Stomach (tissue), 9 donors: ENCODE measurements around the gene CENPP. TPM values are rescaled to one million over a fixed set of nuclear protein-coding genes. Genes with fewer than 3 reads are reported as not detected.
A peak's percentile ranks its signal among the peaks of the same experiment; 100 is the strongest.

ENCODE experiments used
- DNase-seq, 2 donors: peaks; one replicate each; pipeline versions ENCODE4 v3.0.0 to v3.0.0-alpha.2; 2013 to 2019
- H3K27ac ChIP-seq, 5 donors: fragments of 200-600 bp in 4 of 5; sonication (generic) in 4 of 5; one replicate each; pipeline ENCODE4 v1.5.1; 2013 to 2019; ENCODE audit warnings: mild to moderate bottlenecking in 1 of 5, moderate library complexity in 1 of 5
- H3K27me3 ChIP-seq, 3 donors: fragments of 200-600 bp; sonication (generic); one replicate each; pipeline ENCODE4 v1.5.1; 2017 to 2019; ENCODE audit warnings: mixed run types in 1 of 3
- H3K36me3 ChIP-seq, 4 donors: fragments of 200-600 bp; sonication (generic); 1 replicate in 3 of 4; 2 replicates in 1 of 4; pipeline ENCODE4 v1.5.1; 2016 to 2019
- H3K4me1 ChIP-seq, 4 donors: fragments of 200-600 bp; sonication (generic); one replicate each; pipeline ENCODE4 v1.5.1; 2016 to 2019
- H3K4me3 ChIP-seq, 4 donors: fragments of 200-600 bp; sonication (generic) in 3 of 4; one replicate each; pipeline ENCODE4 v1.5.1; 2016 to 2019; ENCODE audit warnings: mild to moderate bottlenecking in 1 of 4
- H3K9me3 ChIP-seq, 4 donors: fragments of 200-600 bp; sonication (generic); one replicate each; pipeline ENCODE4 v1.5.1; 2016 to 2019
- EP300 ChIP-seq: sonication (generic); formaldehyde crosslinking; IDR thresholded peaks from one replicate; pipeline ENCODE4 v1.6.1; 2017; ENCODE audit warnings: antibody characterized with exemption
- POLR2A ChIP-seq, 4 donors: fragments of 450-650 bp; IDR thresholded peaks; one replicate each; pipeline ENCODE4 v1.6.1; 2016; ENCODE audit warnings: antibody characterized with exemption in 4 of 4, control low read depth in 2 of 4, mild to moderate bottlenecking in 1 of 4, moderate library complexity in 1 of 4
- POLR2AphosphoS5 ChIP-seq, 3 donors: sonication (generic); formaldehyde crosslinking; IDR thresholded peaks; one replicate each; pipeline ENCODE4 v1.6.1; 2016; ENCODE audit warnings: antibody characterized with exemption in 3 of 3
- WGBS, 5 donors: extraction: QIAGEN DNeasy Blood & Tissue Kit in 3 of 5; methylation state at CpG; one replicate each; pipeline versions ENCODE4 v1.1.5 to v1.1.7; 2013 to 2018; 5-methylcytosine and 5-hydroxymethylcytosine counted together
- intact Hi-C: fragments of 100-400 bp; cut with DNase I; formaldehyde crosslinking; loops from one replicate; pipeline ENCODE4 v1.15.1; 2023; ENCODE audit warnings: low total_unique reads
- polyA plus RNA-seq, 3 donors: library from polyadenylated mRNA; stranded (reverse); fragments of 200-250 nt; gene quantifications; one replicate each; pipeline ENCODE4 v1.2.3, GENCODE V29; 2013
- total RNA-seq, 5 donors: library from RNA; depleted of rRNA; stranded (reverse); fragments of >200 nt; gene quantifications; one replicate each; pipeline versions ENCODE4 v1.1.0 to v1.2.3, GENCODE V29; 2014 to 2016
- TF ChIP-seq, protein P1 (sequence below), 7 experiments: fragments of 450-650 bp in 4 of 7; fragments of 200-600 bp in 3 of 7; sonication (generic) in 3 of 7; IDR thresholded peaks; one replicate each; pipeline ENCODE4 v1.5.1; 2016 to 2019; ENCODE audit warnings: antibody characterized with exemption in 7 of 7, control low read depth in 2 of 7, mild to moderate bottlenecking in 1 of 7
- donor health status: healthy with polysubstance abuse.
- donor health status: Bipolar disorder and iron deficiency.
- donor health status: healthy.

The CENPP gene
- total and polyA plus RNA-seq, 8 donors = 1.3 to 37.9 (median 3.2) TPM

- Histone ChIP-seq H3K4me1 (peaks cover 0 to 32% (median 22%) of the 10 kb centered on the region in 4 donors), H3K9me3 (no peaks in the 10 kb centered on the region), H3K27me3 (no peaks in the 10 kb centered on the region), H3K36me3 (no peaks in the 10 kb centered on the region), H3K4me3 (no peak overlapping the region), H3K27ac (no peak overlapping the region)
- TF ChIP-seq POLR2A (IDR thresholded peaks at IDR 0.05) (no peak), POLR2AphosphoS5 (IDR thresholded peaks at IDR 0.05) (no peak), EP300 (no peak)
- TF ChIP-seq, protein P1, sequence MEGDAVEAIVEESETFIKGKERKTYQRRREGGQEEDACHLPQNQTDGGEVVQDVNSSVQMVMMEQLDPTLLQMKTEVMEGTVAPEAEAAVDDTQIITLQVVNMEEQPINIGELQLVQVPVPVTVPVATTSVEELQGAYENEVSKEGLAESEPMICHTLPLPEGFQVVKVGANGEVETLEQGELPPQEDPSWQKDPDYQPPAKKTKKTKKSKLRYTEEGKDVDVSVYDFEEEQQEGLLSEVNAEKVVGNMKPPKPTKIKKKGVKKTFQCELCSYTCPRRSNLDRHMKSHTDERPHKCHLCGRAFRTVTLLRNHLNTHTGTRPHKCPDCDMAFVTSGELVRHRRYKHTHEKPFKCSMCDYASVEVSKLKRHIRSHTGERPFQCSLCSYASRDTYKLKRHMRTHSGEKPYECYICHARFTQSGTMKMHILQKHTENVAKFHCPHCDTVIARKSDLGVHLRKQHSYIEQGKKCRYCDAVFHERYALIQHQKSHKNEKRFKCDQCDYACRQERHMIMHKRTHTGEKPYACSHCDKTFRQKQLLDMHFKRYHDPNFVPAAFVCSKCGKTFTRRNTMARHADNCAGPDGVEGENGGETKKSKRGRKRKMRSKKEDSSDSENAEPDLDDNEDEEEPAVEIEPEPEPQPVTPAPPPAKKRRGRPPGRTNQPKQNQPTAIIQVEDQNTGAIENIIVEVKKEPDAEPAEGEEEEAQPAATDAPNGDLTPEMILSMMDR (IDR thresholded peaks at IDR 0.05) = no peak
- intact Hi-C loops = no loop called here
- no peak for DNase-seq
- WGBS, 5 donors = 81 to 95% (median 88%) methylated on average over 1 of the region's 1 CpG
Observed at GRCh38 chr9:92476962-92477361, 151.2 kb downstream of the CENPP start.

- Histone ChIP-seq H3K4me1 (peaks cover 0 to 45% (median 26%) of the 10 kb centered on the region in 4 donors), H3K4me3 (no peak overlapping the region), H3K9me3 (no peaks in the 10 kb centered on the region), H3K27me3 (no peaks in the 10 kb centered on the region), H3K27ac (peak overlapping the region; percentile 1 to 82 (median 75)), H3K36me3 (no peaks in the 10 kb centered on the region)
- intact Hi-C loops = no loop called here
- TF ChIP-seq POLR2A (IDR thresholded peaks at IDR 0.05) (no peak), EP300 (no peak), POLR2AphosphoS5 (IDR thresholded peaks at IDR 0.05) (no peak)
- TF ChIP-seq, protein P1 (IDR thresholded peaks at IDR 0.05) = no peak
- 83 to 93% (median 86%) methylated on average over 7 of the region's 7 CpGs for WGBS, 5 donors
- no peak for DNase-seq
Observed at GRCh38 chr9:92478783-92479182, 153.0 kb downstream of the CENPP start.

GRCh38 chr9:92479346-92479745, 153.6 kb downstream of the CENPP start:
- peak overlapping the region in 4 of 5 donors; percentile 69 to 82 (median 78) for H3K27ac ChIP-seq
- H3K36me3 ChIP-seq = no peaks in the 10 kb centered on the region
- intact Hi-C loops = no loop called here
- H3K27me3 ChIP-seq = no peaks in the 10 kb centered on the region
- peaks cover 0 to 49% (median 28%) of the 10 kb centered on the region in 4 donors for H3K4me1 ChIP-seq
- no peak overlapping the region for H3K4me3 ChIP-seq
- H3K9me3 ChIP-seq = no peaks in the 10 kb centered on the region
- TF ChIP-seq POLR2AphosphoS5 (IDR thresholded peaks at IDR 0.05) (no peak), POLR2A (IDR thresholded peaks at IDR 0.05) (no peak), EP300 (no peak)
- TF ChIP-seq, protein P1 (IDR thresholded peaks at IDR 0.05) = no peak
- DNase-seq = no peak

- WGBS, 5 donors = 23 to 36% (median 23%) methylated on average over 2 of the region's 2 CpGs
- H3K27me3 ChIP-seq = no peaks in the 10 kb centered on the region
- intact Hi-C loops = no loop called here
- no peaks in the 10 kb centered on the region for H3K36me3 ChIP-seq
- peak overlapping the region in 1 of 4 donors; percentile 4 for H3K4me3 ChIP-seq
- H3K9me3 ChIP-seq = no peaks in the 10 kb centered on the region
- TF ChIP-seq EP300 (no peak), POLR2AphosphoS5 (IDR thresholded peaks at IDR 0.05) (peak in 1 of 3 donors; percentile 18)
- H3K4me1 ChIP-seq = peaks cover 0 to 52% (median 28%) of the 10 kb centered on the region in 4 donors
- H3K27ac ChIP-seq = peak overlapping the region; percentile 69 to 82 (median 75)
- peak in 1 of 2 donors; percentile 81 for DNase-seq
Observed at GRCh38 chr9:92480291-92480771, 154.6 kb downstream of the CENPP start.

- Histone ChIP-seq H3K4me3 (no peak overlapping the region), H3K27me3 (no peaks in the 10 kb centered on the region), H3K27ac (peak overlapping the region in 4 of 5 donors; percentile 69 to 82 (median 78)), H3K36me3 (no peaks in the 10 kb centered on the region), H3K4me1 (peaks cover 0 to 52% (median 31%) of the 10 kb centered on the region in 4 donors), H3K9me3 (no peaks in the 10 kb centered on the region)
- WGBS, 5 donors = 15 to 30% (median 29%) methylated on average over 2 of the region's 2 CpGs
- DNase-seq = peak in 1 of 2 donors; percentile 63
- TF ChIP-seq, protein P1 (IDR thresholded peaks at IDR 0.05) = no peak
- no peak for TF ChIP-seq POLR2A (IDR thresholded peaks at IDR 0.05)
- TF ChIP-seq POLR2AphosphoS5 (IDR thresholded peaks at IDR 0.05) = no peak
- TF ChIP-seq EP300 = no peak
- intact Hi-C loops = no loop called here
Observed at GRCh38 chr9:92480986-92481633, 155.4 kb downstream of the CENPP start.
